Right renal cortex interstitium (tissue), 3 donors: ENCODE data around the gene TCEA2. TPM values are rescaled to one million over a fixed set of nuclear protein-coding genes. Genes with fewer than 3 reads are reported as not detected.

Experiments used
- DNase-seq, 3 donors: peaks; one replicate each; pipeline ENCODE4 v3.0.0-alpha.2; 2013; ENCODE audit warnings: low read depth in 3 of 3, low spot score in 2 of 3
- polyA plus RNA-seq, 3 donors: library from polyadenylated mRNA; unstranded; fragments of 120-200 nt; gene quantifications; one replicate each; pipeline ENCODE4 v1.2.1, GENCODE V29; 2013; ENCODE audit not compliant: insufficient read length in 3 of 3

Gene TCEA2
- polyA plus RNA-seq: 10 to 100 TPM; 71.0 to 72.0 (median 71.0) TPM

GRCh38 chr20:64062596-64063388, at the start of gene TCEA2:
Gene TCEA2, plus strand, starts transcription at chr20:64063198. Its CDS starts 115 bp downstream, at chr20:64063313.
- DNase-seq: peak; percentile 89 to 94 (median 90)

DNA sequence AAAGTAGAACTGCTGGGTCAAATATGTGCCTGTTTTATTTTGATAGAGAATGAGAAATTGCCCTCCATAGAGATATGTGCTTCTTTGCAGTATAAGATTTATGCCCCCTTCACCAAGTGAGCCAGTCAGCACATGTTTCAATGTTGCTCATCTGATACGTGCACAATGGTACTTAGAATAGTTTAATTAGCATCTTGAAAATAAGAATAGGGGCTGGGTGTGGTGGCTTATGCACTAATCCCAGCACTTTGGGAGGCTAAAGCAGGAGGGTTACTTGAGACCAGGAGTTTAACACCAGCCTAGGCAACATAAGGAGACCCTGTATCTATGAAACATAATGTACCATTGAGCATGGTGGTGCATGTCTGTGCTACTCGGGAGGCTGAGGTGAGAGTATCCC, 47.4 kb upstream of the TCEA2 start:
- no peak for DNase-seq

DNA sequence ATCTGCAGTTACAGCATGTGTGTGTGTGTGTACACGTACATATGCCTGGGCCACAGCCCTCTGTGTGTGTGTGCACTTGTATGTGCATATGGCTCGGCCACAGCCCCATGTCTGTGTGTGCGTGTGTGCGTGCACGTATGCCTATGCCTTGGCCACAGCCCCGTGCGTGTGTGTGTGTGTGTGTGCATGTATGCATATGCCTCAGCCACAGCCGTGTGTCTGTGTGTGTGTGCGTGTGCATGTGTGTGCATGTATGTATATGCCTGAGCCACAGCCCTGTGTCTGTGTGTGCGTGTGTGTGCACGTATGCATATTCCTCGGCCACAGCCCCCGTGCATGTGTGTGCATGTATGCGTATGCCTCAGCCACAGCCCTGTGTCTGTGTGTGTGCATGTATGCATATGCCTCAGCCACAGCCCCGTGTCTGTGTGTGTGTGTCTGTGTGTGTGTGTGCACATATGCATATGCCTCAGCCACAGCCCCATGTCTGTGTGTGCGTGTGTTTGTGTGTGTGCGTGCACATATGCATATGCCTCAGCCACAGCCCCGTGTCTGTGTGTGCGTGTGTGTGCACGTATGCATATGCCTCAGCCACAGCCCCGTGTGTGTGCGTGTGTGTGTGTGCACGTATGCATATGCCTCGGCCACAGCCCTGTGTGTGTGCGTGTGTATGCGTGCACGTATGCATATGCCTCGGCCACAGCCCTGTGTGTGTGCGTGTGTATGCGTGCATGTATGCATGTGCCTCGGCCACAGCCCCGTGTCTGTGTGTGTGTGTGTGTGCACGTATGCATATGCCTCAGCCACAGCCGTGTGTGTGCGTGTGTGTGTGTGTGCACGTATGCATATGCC, 41.6 kb upstream of the TCEA2 start:
- no peak for DNase-seq

GRCh38 chr20:64022671-64023360, 40.2 kb upstream of the TCEA2 start:
- no peak for DNase-seq

DNA sequence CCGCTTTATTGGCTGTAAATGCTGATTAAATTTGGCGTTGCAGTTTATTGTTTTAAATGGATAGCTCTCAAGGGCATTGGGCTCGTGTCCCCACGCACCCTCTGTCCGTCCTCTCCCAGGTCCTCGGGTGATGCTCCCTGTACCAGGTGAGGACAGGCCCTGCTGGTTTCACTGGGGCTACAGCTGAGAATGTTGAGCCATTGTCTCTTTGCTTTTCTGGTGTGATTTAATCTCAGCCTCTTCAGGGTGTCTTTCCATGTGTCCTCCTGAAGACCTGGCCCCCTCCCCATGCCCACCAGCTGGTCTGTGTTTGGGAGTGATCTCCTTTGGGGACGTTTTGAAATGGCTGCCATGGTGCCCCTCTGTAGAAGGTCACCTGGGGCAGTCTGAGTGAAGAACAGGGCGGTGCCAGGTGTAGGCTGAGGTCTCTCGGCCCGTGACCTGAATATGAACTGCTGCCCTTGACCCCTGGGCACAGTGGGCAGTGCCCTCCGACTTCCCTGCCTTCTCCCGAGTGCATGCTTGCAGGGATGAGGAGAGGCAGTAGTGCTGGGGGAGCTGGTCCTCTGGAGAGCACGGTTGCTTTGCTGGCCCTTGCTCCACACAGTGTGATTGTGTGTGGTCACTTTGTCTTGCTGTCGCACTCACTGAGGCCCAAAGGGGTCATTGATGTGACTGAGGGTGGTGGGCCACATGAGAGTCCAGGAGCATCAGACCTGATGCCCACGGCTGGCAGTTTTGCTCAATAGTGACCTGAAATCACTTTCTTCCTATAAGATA, 39.4 kb upstream of the TCEA2 start:
- DNase-seq: no peak

- no peak for DNase-seq
These were observed 38.6 kb upstream of the TCEA2 start for GRCh38 chr20:64024141-64024990.

GRCh38 chr20:64025101-64025825, 37.7 kb upstream of the TCEA2 start:
- DNase-seq: no peak

- DNase-seq: no peak
These were observed 37.1 kb upstream of the TCEA2 start for GRCh38 chr20:64025826-64026412.

- no peak for DNase-seq
These were observed 34.9 kb upstream of the TCEA2 start for GRCh38 chr20:64027981-64028685.

- DNase-seq: no peak
These were observed 33.5 kb upstream of the TCEA2 start for GRCh38 chr20:64029293-64030117.

DNA sequence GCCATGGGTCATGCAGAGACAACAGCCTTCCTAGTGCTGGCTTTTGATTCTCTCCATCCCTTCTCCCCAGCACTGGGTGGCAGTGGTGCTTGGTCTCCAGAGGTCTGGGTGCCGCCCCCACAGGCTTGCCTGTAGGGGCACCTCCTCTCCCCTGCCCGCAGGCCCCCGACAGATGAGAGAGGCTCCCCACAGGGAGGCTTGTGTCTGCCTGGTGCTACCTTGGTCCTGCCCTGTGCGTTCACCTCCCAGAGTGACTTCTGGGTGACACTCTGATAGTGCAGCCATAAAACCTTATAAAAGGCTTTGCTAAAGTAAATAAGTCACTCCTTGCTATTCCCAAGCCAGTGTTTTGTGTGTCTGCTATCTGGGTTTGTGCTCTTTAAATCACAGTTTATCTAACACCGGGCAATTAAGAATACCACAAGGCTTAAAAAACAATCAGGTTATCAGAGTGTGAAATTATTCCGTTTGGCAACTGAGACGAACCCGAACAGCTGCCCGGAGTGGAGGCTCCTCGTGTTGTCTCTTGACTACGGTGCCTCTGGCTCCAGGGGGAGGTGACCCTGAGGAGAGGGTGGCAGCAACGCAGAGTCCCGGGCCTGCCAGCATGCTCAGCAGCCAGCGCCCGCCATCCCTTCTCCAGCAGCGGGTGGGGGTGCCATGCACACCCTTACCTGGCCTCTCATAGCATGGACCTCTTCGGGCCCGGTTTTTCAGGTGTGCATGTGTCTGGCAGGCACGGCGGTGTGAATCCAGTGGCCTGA, 32.4 kb upstream of the TCEA2 start:
- DNase-seq: no peak

DNA sequence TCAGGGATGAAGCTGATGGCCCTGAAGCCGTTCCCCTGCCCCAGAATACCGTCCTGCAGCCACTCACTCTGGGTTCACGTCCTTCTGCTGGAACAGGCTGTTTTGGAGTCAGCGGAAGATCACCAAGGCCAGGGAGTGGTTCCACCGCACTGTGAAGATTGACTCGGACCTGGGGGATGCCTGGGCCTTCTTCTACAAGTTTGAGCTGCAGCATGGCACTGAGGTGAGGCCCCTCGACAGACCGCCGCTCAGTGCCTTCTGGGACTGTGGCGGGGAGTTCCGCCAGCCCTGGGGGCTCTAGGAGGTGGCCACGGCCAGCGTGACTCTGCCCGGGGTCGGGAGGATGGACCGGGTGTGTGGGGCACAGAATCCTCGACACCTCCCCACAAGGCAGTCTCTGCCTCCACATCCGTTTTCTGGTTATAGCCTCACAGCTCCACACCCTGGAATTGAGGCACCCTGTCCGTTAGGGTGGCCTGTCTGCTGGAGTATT, 31.1 kb upstream of the TCEA2 start:
- no peak for DNase-seq

DNA sequence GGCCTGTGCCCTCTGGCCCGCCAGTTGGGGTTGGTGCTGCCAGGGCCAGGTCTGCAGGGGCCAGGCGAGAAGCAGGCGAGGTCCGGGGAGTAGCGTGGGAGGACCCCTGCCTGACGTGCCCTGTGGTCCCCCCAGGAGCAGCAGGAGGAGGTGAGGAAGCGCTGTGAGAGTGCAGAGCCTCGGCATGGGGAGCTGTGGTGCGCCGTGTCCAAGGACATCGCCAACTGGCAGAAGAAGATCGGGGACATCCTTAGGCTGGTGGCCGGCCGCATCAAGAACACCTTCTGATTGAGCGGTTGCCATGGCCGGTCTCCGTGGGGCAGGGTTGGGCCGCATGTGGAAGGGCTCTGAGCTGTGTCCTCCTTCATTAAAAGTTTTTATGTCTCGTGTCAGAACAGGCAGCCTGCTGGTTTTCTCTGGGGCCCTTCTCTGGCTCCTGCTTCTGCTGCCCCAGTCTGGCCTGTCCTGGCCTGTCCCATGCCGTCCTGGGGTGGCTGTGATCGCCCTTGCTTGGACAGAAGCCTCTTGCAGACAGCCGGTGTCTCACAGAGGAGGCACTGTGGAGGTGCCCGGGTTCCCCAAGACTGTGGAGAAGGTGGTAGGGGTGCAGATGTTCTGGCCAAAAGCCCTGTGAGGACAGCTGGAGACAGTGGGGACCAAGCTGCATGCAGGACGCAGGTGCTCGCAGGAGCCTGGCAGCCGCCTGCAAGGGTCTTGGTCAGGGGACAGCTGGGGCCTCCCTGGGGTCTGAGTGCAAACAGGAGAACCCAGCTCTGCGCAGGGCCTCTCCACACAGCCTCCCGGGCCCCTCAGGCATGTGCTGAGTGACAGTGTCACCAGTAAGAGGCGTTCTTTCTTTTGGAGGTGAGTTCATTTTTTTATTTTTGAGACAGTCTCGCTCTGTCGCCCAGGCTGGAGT, 30.0 kb upstream of the TCEA2 start:
- DNase-seq: no peak

- DNase-seq: no peak
These were observed 29.0 kb upstream of the TCEA2 start for GRCh38 chr20:64033981-64034493.
